Measurements from ENCODE around the gene MRPL24. TPM values are rescaled to one million over a fixed set of nuclear protein-coding genes. Genes with fewer than 3 reads are reported as not detected.

Gene MRPL24
- total and polyA plus RNA-seq, 2 of the 13 experiments (the other 11 are each of a cell fraction or from before 2014, with no cell fraction given): 38.1 to 42.9 TPM

GRCh38 chr1:156727926-156728598, 12.8 kb downstream of the MRPL24 start, which contains the start of gene METTL25B (continued):
- no peak for TF ChIP-seq KAT2B (IDR thresholded peaks at IDR 0.05; ENCODE audit: borderline replicate concordance, low read depth, low read length)
- peak; percentile 58; the same call in 1 of the 2 replicates for TF ChIP-seq YEATS2 (CRISPR knock-in tag; IDR thresholded peaks at IDR 0.05; ENCODE audit: borderline replicate concordance)
- no peak for TF ChIP-seq DMTF1 (CRISPR knock-in tag; IDR thresholded peaks at IDR 0.05)
- no peak for TF ChIP-seq MED13 (CRISPR knock-in tag; IDR thresholded peaks at IDR 0.05)
- no peak for TF ChIP-seq MTA1 (CRISPR knock-in tag; IDR thresholded peaks at IDR 0.05; ENCODE audit: borderline replicate concordance)
- TF ChIP-seq HBP1 (CRISPR knock-in tag; IDR thresholded peaks at IDR 0.05; ENCODE audit: low read depth): no peak; the same call in 1 of the 2 replicates
- TF ChIP-seq THAP8 (CRISPR knock-in tag; IDR thresholded peaks at IDR 0.05; ENCODE audit: borderline replicate concordance): no peak
- TF ChIP-seq CBX5 (CRISPR knock-in tag; IDR thresholded peaks at IDR 0.05; ENCODE audit: borderline replicate concordance): no peak
- TF ChIP-seq KMT2A (CRISPR knock-in tag; IDR thresholded peaks at IDR 0.05): no peak
- TF ChIP-seq ZBTB44 (CRISPR knock-in tag; IDR thresholded peaks at IDR 0.05): no peak
- no peak; the same call in 1 of the 2 replicates for TF ChIP-seq POLR2AphosphoS2 (IDR thresholded peaks at IDR 0.05; ENCODE audit: low read depth, low read length)
- TF ChIP-seq PBX2 (CRISPR knock-in tag; IDR thresholded peaks at IDR 0.05): no peak
- TF ChIP-seq HOMEZ (CRISPR knock-in tag; IDR thresholded peaks at IDR 0.05; ENCODE audit: low read depth): no peak
- 0 out of 2 replicates have a peak, but pooled peaks have one; percentile 46 for TF ChIP-seq KMT2B (CRISPR knock-in tag; IDR thresholded peaks at IDR 0.05)
- TF ChIP-seq ZNF446 (CRISPR knock-in tag; IDR thresholded peaks at IDR 0.05): no peak
- TF ChIP-seq RFX5 (IDR thresholded peaks at IDR 0.05; ENCODE audit: low read depth, low read length): no peak
- TF ChIP-seq JUN (CRISPR knock-in tag; IDR thresholded peaks at IDR 0.05): no peak
- no peak for TF ChIP-seq EHMT2 (IDR thresholded peaks at IDR 0.05; ENCODE audit: borderline replicate concordance, low read depth, low read length)

Data from HepG2 (cell line).